Rectal smooth muscle tissue (tissue), 1 donor: ENCODE measurements around the gene SLC22A15.

Experiments
- H3K27ac ChIP-seq: one replicate; pipeline ENCODE4 v1.7.0; 2013; ENCODE audit warnings: low read depth, low read length, inconsistent platforms
- H3K27me3 ChIP-seq: one replicate; pipeline ENCODE4 v1.7.0; 2013; ENCODE audit warnings: low read length; ENCODE audit not compliant: control insufficient read depth, insufficient read depth
- H3K36me3 ChIP-seq: one replicate; pipeline ENCODE4 v1.7.0; 2013; ENCODE audit warnings: low read length; ENCODE audit not compliant: control insufficient read depth, insufficient read depth
- H3K4me1 ChIP-seq: one replicate; pipeline ENCODE4 v1.7.0; 2013; ENCODE audit warnings: low read length; ENCODE audit not compliant: control insufficient read depth, insufficient read depth
- H3K4me3 ChIP-seq: one replicate; pipeline ENCODE4 v1.7.0; 2013; ENCODE audit warnings: low read length
- H3K9ac ChIP-seq: one replicate; pipeline ENCODE4 v1.7.0; 2013; ENCODE audit warnings: low read length

SLC22A15 gene

GRCh38 chr1:115976062-115976920 lies at the start of gene SLC22A15:
SLC22A15 (plus strand) TSS chr1:115976513; CDS start chr1:115976628, 115 bp downstream.
- Histone ChIP-seq H3K9ac (peak within 1 kb of the TSS; percentile 25), H3K4me1 (no peaks in the 10 kb centered on the region), H3K4me3 (peak within 1 kb of the TSS; percentile 59), H3K27ac (no peak within 1 kb of the TSS), H3K27me3 (no peaks in the 10 kb centered on the region), H3K36me3 (no peaks in the 10 kb centered on the region)

DNA sequence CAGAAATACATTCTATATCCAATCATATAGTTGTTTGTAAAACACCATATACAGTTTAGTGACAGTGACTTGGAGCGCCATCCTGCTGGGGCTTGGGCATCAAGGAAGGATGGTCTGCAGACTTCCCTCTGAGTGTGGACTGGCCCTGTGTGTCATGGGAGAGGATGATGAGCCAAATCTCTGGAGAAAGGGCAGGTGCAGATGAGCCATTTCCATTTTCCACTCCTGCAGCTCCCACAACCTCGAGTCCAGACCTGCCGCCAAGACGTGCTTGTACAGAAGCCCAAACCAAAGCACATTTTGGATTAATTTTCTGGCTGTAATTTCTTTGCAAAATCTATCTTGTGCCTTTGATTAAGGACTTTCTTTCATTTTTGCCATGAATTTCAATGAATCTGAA lies 48.3 kb upstream of the SLC22A15 start:
- Histone ChIP-seq H3K9ac (no peak overlapping the region), H3K4me3 (no peak overlapping the region)

GRCh38 chr1:115929881-115930280 lies 46.4 kb upstream of the SLC22A15 start:
- no peaks in the 10 kb centered on the region for H3K4me1 ChIP-seq
- no peaks in the 10 kb centered on the region for H3K27me3 ChIP-seq
- no peaks in the 10 kb centered on the region for H3K36me3 ChIP-seq
- no peak overlapping the region for H3K9ac ChIP-seq
- H3K4me3 ChIP-seq: no peak overlapping the region
- H3K27ac ChIP-seq: no peak overlapping the region

More for the DNA sequence above, 48.3 kb upstream of the SLC22A15 start:
- H3K27ac ChIP-seq: no peak overlapping the region
- H3K27me3 ChIP-seq: no peaks in the 10 kb centered on the region
- H3K36me3 ChIP-seq: no peaks in the 10 kb centered on the region
- no peaks in the 10 kb centered on the region for H3K4me1 ChIP-seq

GRCh38 chr1:115933625-115934024 lies 42.7 kb upstream of the SLC22A15 start:
- Histone ChIP-seq H3K27me3 (no peaks in the 10 kb centered on the region), H3K4me1 (no peaks in the 10 kb centered on the region), H3K9ac (no peak overlapping the region), H3K4me3 (no peak overlapping the region), H3K36me3 (no peaks in the 10 kb centered on the region), H3K27ac (no peak overlapping the region)

- H3K4me3 ChIP-seq: no peak overlapping the region
These were observed 36.9 kb upstream of the SLC22A15 start for GRCh38 chr1:115939455-115939854.

DNA sequence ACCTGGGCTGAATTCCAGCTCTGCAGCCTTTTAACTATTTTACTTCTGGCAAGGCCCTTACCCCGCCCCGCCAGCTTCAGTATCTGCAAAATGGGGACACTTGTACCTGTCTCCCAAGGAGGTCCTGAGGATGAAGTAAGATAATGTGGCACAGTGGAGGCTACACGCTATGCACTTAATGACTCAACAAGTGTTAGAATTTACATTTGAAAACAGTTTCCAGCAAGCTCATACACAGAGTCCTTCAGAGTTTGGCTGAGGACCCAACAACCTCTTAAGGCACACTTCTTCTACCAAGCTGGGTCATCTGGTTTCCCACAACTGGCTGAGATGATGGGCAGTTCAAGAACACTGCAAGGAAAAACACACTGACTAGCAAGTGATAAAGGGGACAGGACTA lies 30.2 kb upstream of the SLC22A15 start:
- Histone ChIP-seq H3K4me3 (no peak overlapping the region), H3K36me3 (no peaks in the 10 kb centered on the region), H3K27me3 (no peaks in the 10 kb centered on the region), H3K27ac (no peak overlapping the region), H3K9ac (no peak overlapping the region), H3K4me1 (no peaks in the 10 kb centered on the region)

More at GRCh38 chr1:115939455-115939854, 36.9 kb upstream of the SLC22A15 start:
- Histone ChIP-seq H3K27me3 (no peaks in the 10 kb centered on the region), H3K4me1 (no peaks in the 10 kb centered on the region), H3K36me3 (no peaks in the 10 kb centered on the region), H3K9ac (no peak overlapping the region), H3K27ac (no peak overlapping the region)

GRCh38 chr1:115949156-115949555 lies 27.2 kb upstream of the SLC22A15 start:
- no peak overlapping the region for H3K9ac ChIP-seq
- no peaks in the 10 kb centered on the region for H3K27me3 ChIP-seq
- no peak overlapping the region for H3K4me3 ChIP-seq
- no peaks in the 10 kb centered on the region for H3K36me3 ChIP-seq
- no peak overlapping the region for H3K27ac ChIP-seq
- no peaks in the 10 kb centered on the region for H3K4me1 ChIP-seq

GRCh38 chr1:115951560-115951959 lies 24.8 kb upstream of the SLC22A15 start:
- Histone ChIP-seq H3K27ac (no peak overlapping the region), H3K4me1 (no peaks in the 10 kb centered on the region), H3K27me3 (no peaks in the 10 kb centered on the region), H3K9ac (no peak overlapping the region), H3K4me3 (no peak overlapping the region), H3K36me3 (no peaks in the 10 kb centered on the region)

DNA sequence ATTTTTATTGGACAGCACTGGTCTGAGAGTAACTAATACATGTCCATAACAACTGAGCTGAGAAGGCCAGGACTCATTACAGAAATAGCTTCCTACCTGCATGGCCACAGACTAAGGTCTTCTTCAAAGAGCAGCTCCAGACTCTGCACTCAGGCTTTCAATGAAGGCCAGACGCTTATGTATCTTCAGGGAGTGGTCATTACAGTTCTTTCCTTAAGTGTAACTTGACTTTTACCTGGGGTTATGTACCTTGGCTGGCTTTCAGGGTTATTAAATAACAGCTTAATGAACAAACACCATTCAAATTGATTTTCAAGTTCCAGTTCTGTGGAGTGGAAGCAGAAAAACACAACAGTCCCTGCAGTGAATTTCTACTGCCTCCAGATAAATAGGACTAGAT lies 23.8 kb upstream of the SLC22A15 start:
- no peaks in the 10 kb centered on the region for H3K36me3 ChIP-seq
- no peak overlapping the region for H3K4me3 ChIP-seq
- no peak overlapping the region for H3K9ac ChIP-seq

GRCh38 chr1:115953180-115953579 lies 23.1 kb upstream of the SLC22A15 start:
- no peaks in the 10 kb centered on the region for H3K36me3 ChIP-seq
- H3K9ac ChIP-seq: no peak overlapping the region
- H3K27me3 ChIP-seq: no peaks in the 10 kb centered on the region
- no peaks in the 10 kb centered on the region for H3K4me1 ChIP-seq
- no peak overlapping the region for H3K4me3 ChIP-seq
- H3K27ac ChIP-seq: no peak overlapping the region

More for the DNA sequence above, 23.8 kb upstream of the SLC22A15 start:
- Histone ChIP-seq H3K27ac (no peak overlapping the region), H3K27me3 (no peaks in the 10 kb centered on the region), H3K4me1 (no peaks in the 10 kb centered on the region)

DNA sequence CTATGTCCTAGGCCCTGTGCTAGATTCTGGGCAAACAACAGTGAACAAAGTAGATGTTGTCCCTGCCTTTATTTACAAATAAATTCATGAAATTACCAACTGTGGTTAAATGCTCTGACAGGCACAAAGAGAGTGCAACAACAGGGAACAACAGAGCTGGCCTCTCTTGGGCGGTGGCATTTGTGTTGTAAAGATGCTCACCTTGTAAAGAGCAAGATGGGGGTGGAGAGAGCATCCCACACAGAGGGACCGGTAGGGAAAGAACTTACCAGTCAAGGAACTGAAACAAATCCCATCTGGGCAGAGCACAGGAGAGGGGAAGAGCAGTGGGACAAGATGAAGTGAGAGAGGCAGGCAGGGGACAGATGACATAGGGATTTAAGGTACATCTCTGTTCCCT lies 21.6 kb upstream of the SLC22A15 start:
- Histone ChIP-seq H3K4me3 (no peak overlapping the region), H3K27ac (no peak overlapping the region), H3K4me1 (no peaks in the 10 kb centered on the region), H3K9ac (no peak overlapping the region), H3K36me3 (no peaks in the 10 kb centered on the region), H3K27me3 (no peaks in the 10 kb centered on the region)

- Histone ChIP-seq H3K36me3 (no peaks in the 10 kb centered on the region), H3K9ac (no peak overlapping the region), H3K4me1 (no peaks in the 10 kb centered on the region), H3K27ac (no peak overlapping the region), H3K27me3 (no peaks in the 10 kb centered on the region), H3K4me3 (no peak overlapping the region)
These were observed 21.1 kb upstream of the SLC22A15 start for GRCh38 chr1:115955228-115955627.

- Histone ChIP-seq H3K27me3 (no peaks in the 10 kb centered on the region), H3K4me3 (no peak overlapping the region), H3K4me1 (no peaks in the 10 kb centered on the region), H3K9ac (no peak overlapping the region), H3K36me3 (no peaks in the 10 kb centered on the region), H3K27ac (no peak overlapping the region)
These were observed 17.4 kb upstream of the SLC22A15 start for GRCh38 chr1:115958866-115959265.
